Astrocyte of the spinal cord (primary cell): Measurements from ENCODE around the gene LRP1B.

Source experiments
- DNase-seq: peaks from one replicate; pipeline ENCODE4 v3.0.0; 2011; ENCODE audit warnings: low read depth, low spot score
- H3K4me3 ChIP-seq: 2 replicates; pipeline ENCODE4 v1.5.1; 2011; ENCODE audit warnings: low read depth, mild to moderate bottlenecking, low read length, moderate library complexity
- CTCF ChIP-seq: IDR thresholded peaks from 2 replicates; pipeline ENCODE4 v1.5.1; 2012; ENCODE audit warnings: low read depth, mild to moderate bottlenecking, low read length, inconsistent platforms
- in situ Hi-C: cut with HindIII; loops from 2 replicates; pipeline ENCODE4 v1.10.0; 2017; ENCODE audit warnings: low sequenced_read_pairs

Gene LRP1B

GRCh38 chr2:141720476-141720875 lies 410.3 kb downstream of the LRP1B start:
- in situ Hi-C loops = no loop called here
- DNase-seq = no peak
- no peak for TF ChIP-seq CTCF
- no peak overlapping the region for H3K4me3 ChIP-seq

- H3K4me3 ChIP-seq = no peak overlapping the region
- in situ Hi-C loops = no loop called here
- no peak for DNase-seq
- TF ChIP-seq CTCF = no peak
Measured at GRCh38 chr2:141714496-141714895, 416.3 kb downstream of the LRP1B start.

GRCh38 chr2:141711627-141712026 lies 419.2 kb downstream of the LRP1B start:
- no peak for DNase-seq
- H3K4me3 ChIP-seq = no peak overlapping the region
- in situ Hi-C loops = no loop called here
- TF ChIP-seq CTCF = no peak

GRCh38 chr2:141710589-141711239 lies 420.1 kb downstream of the LRP1B start:
- TF ChIP-seq CTCF = no peak
- DNase-seq = no peak
- H3K4me3 ChIP-seq = no peak overlapping the region
- in situ Hi-C loops = no loop called here

GRCh38 chr2:141709756-141710155 lies 421.1 kb downstream of the LRP1B start:
- in situ Hi-C loops = no loop called here
- no peak for DNase-seq
- no peak overlapping the region for H3K4me3 ChIP-seq
- no peak for TF ChIP-seq CTCF

- TF ChIP-seq CTCF = no peak
- DNase-seq = no peak
- in situ Hi-C loops = no loop called here
- no peak overlapping the region for H3K4me3 ChIP-seq
Measured at GRCh38 chr2:141707486-141707885, 423.3 kb downstream of the LRP1B start.
